ENCODE measurements around the gene SRBD1.

The SRBD1 gene

DNA sequence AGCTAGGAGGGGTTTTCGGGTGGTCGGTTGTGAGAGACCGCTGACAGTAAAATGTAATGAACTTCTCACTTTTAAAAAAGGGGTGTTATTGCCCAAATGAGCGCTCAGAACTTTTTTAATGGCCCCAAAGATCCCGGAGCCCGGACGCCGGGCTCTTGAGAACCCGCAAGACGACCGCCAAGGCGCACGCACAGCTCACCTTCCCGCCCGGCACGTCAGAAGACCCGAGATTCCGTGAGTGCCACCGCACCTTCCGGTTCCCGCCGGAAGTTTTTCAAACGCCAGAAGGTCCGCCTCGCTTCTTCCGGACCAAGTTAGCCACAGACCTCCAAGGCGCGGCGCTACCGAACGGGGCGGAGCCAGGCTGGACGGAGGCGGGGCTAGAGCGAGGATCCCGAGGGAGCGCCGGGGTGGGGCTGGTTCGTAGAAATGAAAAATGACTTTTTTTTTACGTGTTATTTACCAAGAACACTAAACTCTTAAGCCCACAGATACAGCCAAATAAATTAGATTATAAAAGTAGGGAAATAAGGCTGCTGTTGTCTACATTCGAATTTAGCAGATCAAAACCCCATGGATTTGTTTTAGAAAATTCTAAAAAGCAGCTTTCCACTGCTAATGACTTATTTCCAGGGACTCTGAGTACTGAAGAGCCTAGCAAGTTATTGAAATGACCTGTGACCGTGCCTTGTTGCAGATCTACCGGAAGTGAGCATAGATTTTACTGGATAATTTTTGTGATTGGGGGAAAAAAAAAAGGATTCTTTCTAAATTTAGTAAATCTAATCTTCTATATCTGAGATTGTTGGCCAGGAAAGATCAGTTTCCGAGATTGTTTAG lies at the start of gene SRBD1:
Gene SRBD1, minus strand, starts transcription at position 248 of the 840 bp plus-strand sequence. CDS start 5,826 bp downstream, outside the sequence.
- H3K4me2 ChIP-seq (ENCODE audit: low read length): peak within 1 kb of the TSS; percentile 82
- H3K36me3 ChIP-seq (replicated peaks; ENCODE audit: low read depth, low read length): no peaks in the 10 kb centered on the region
- peaks cover 17% of the 10 kb centered on the region for H3K4me1 ChIP-seq (ENCODE audit: low read length)
- H4K20me1 ChIP-seq (ENCODE audit: insufficient read depth, low read length): no peaks in the 10 kb centered on the region
- H2AFZ ChIP-seq (ENCODE audit: low read depth, low read length): peak within 1 kb of the TSS; percentile 95
- H3K79me2 ChIP-seq (ENCODE audit: low read length): peaks cover 37% of the 10 kb centered on the region
- H3K9ac ChIP-seq (ENCODE audit: low read length): peak within 1 kb of the TSS; percentile 83
- H3K4me3 ChIP-seq (ENCODE audit: low read length): peak within 1 kb of the TSS; percentile 85
- H3K27ac ChIP-seq (ENCODE audit: low read length): peak within 1 kb of the TSS; percentile 75
- no peaks in the 10 kb centered on the region for H3K9me3 ChIP-seq (ENCODE audit: insufficient read depth, low read length)
- no peaks in the 10 kb centered on the region for H3K27me3 ChIP-seq (ENCODE audit: low read depth, low read length)
- TF ChIP-seq CTCF (IDR thresholded peaks at IDR 0.05; ENCODE audit: low read depth, low read length) (no peak), EZH2phosphoT487 (IDR thresholded peaks at IDR 0.05; ENCODE audit: low read depth) (no peak)

GRCh38 chr2:45654250-45654649 lies 43.2 kb upstream of the SRBD1 start:
- Histone ChIP-seq H3K4me2 (ENCODE audit: low read length) (no peak overlapping the region), H3K27me3 (ENCODE audit: low read depth, low read length) (peaks cover 28% of the 10 kb centered on the region), H3K4me1 (ENCODE audit: low read length) (peaks cover 16% of the 10 kb centered on the region; the same call in 1 of the 2 replicates), H2AFZ (ENCODE audit: low read depth, low read length) (no peak overlapping the region), H3K27ac (ENCODE audit: low read length) (no peak overlapping the region), H3K9ac (ENCODE audit: low read length) (no peak overlapping the region), H3K9me3 (ENCODE audit: insufficient read depth, low read length) (no peaks in the 10 kb centered on the region), H3K36me3 (replicated peaks; ENCODE audit: low read depth, low read length) (no peaks in the 10 kb centered on the region), H4K20me1 (ENCODE audit: insufficient read depth, low read length) (no peaks in the 10 kb centered on the region), H3K79me2 (ENCODE audit: low read length) (no peaks in the 10 kb centered on the region), H3K4me3 (ENCODE audit: low read length) (no peak overlapping the region)
- TF ChIP-seq EZH2phosphoT487 (IDR thresholded peaks at IDR 0.05; ENCODE audit: low read depth): no peak
- no peak for TF ChIP-seq CTCF (IDR thresholded peaks at IDR 0.05; ENCODE audit: low read depth, low read length)

DNA sequence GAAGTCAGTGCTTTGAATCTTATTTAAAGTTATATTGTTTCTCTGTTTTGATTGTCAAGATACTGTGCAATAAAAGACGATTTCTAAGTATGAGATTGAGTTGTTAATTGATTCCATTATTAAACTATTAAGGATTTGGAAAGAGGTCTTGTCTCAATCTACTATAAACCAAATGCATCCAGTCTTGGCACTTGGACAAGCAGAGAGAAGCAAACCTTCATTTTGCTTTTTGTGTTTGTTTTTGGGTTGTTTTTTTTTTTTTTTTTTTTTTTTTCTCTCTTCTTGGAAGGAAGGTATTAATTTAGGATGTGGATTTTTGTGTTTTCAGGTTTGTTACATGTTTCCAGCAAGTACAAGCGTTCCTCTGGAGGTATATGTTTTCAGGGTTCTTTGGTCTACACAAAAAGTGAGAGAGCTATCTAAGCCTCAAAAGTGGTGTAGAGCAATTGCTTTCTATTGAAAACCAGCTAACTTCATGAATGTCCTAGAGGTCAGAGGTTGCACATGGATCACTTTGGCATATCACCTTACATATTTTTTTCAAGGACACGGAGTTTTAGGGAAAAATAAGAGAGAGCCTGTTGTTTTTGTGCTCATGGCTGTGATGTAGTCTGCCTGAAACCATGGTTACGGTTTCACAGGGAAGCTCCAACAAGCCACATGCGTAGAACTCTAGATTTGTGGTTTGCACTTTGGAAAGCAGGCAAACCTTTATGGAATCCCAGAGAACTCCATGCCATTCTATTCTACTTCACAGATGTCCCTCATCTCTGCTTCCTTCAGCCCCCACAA lies 42.3 kb upstream of the SRBD1 start:
- H3K4me2 ChIP-seq (ENCODE audit: low read length): no peak overlapping the region
- H4K20me1 ChIP-seq (ENCODE audit: insufficient read depth, low read length): no peaks in the 10 kb centered on the region
- no peak overlapping the region for H3K4me3 ChIP-seq (ENCODE audit: low read length)
- TF ChIP-seq CTCF (IDR thresholded peaks at IDR 0.05; ENCODE audit: low read depth, low read length) (no peak), EZH2phosphoT487 (IDR thresholded peaks at IDR 0.05; ENCODE audit: low read depth) (no peak)
- H3K27me3 ChIP-seq (ENCODE audit: low read depth, low read length): peaks cover 31% of the 10 kb centered on the region
- H3K36me3 ChIP-seq (replicated peaks; ENCODE audit: low read depth, low read length): no peaks in the 10 kb centered on the region
- no peaks in the 10 kb centered on the region for H3K79me2 ChIP-seq (ENCODE audit: low read length)
- no peaks in the 10 kb centered on the region for H3K9me3 ChIP-seq (ENCODE audit: insufficient read depth, low read length)
- H3K27ac ChIP-seq (ENCODE audit: low read length): no peak overlapping the region
- H2AFZ ChIP-seq (ENCODE audit: low read depth, low read length): no peak overlapping the region
- H3K4me1 ChIP-seq (ENCODE audit: low read length): peaks cover 16% of the 10 kb centered on the region; the same call in 1 of the 2 replicates
- no peak overlapping the region for H3K9ac ChIP-seq (ENCODE audit: low read length)

Data from OCI-LY3 (cell line).